ENCODE data around the gene CAVIN2.

The CAVIN2 gene

GRCh38 chr2:191839918-191840804 lies 6.7 kb downstream of the CAVIN2 start:
- Histone ChIP-seq H3K4me3 (ENCODE audit: low read length in 2 of 2) (no peak overlapping the region), H3K36me3 (ENCODE audit: control insufficient read depth in 2 of 2, insufficient read depth in 2 of 2, low read length in 2 of 2) (peaks cover 8 to 14% of the 10 kb centered on the region in 2 donors), H3K9me3 (ENCODE audit: control insufficient read depth in 2 of 2, low read length in 2 of 2) (no peaks in the 10 kb centered on the region), H3K27me3 (ENCODE audit: control insufficient read depth in 1 of 2, insufficient read depth in 2 of 2, low read length in 2 of 2) (no peaks in the 10 kb centered on the region), H3K27ac (ENCODE audit: low read length) (no peak overlapping the region), H3K4me1 (ENCODE audit: control insufficient read depth, insufficient read depth, low read length) (peaks cover 5% of the 10 kb centered on the region), H3K9ac (ENCODE audit: low read length in 2 of 2) (no peak overlapping the region)

- H3K27me3 ChIP-seq (ENCODE audit: control insufficient read depth in 1 of 2, insufficient read depth in 2 of 2, low read length in 2 of 2), result no peaks in the 10 kb centered on the region
- peaks cover 8 to 14% of the 10 kb centered on the region in 2 donors for H3K36me3 ChIP-seq (ENCODE audit: control insufficient read depth in 2 of 2, insufficient read depth in 2 of 2, low read length in 2 of 2)
- no peak overlapping the region for H3K9ac ChIP-seq (ENCODE audit: low read length in 2 of 2)
- no peak overlapping the region for H3K4me3 ChIP-seq (ENCODE audit: low read length in 2 of 2)
- no peaks in the 10 kb centered on the region for H3K9me3 ChIP-seq (ENCODE audit: control insufficient read depth in 2 of 2, low read length in 2 of 2)
- no peak overlapping the region for H3K27ac ChIP-seq (ENCODE audit: low read length)
- peaks cover 5% of the 10 kb centered on the region for H3K4me1 ChIP-seq (ENCODE audit: control insufficient read depth, insufficient read depth, low read length)
These were observed 8.4 kb downstream of the CAVIN2 start for GRCh38 chr2:191838526-191838925.

GRCh38 chr2:191836853-191837769 lies 9.8 kb downstream of the CAVIN2 start:
- peaks cover 5% of the 10 kb centered on the region for H3K4me1 ChIP-seq (ENCODE audit: control insufficient read depth, insufficient read depth, low read length)
- H3K27ac ChIP-seq (ENCODE audit: low read length), result no peak overlapping the region
- H3K9ac ChIP-seq (ENCODE audit: low read length in 2 of 2), result no peak overlapping the region

GRCh38 chr2:191836471-191836852 lies 10.4 kb downstream of the CAVIN2 start:
- Histone ChIP-seq H3K27me3 (ENCODE audit: control insufficient read depth in 1 of 2, insufficient read depth in 2 of 2, low read length in 2 of 2) (no peaks in the 10 kb centered on the region), H3K4me3 (ENCODE audit: low read length in 2 of 2) (no peak overlapping the region), H3K9me3 (ENCODE audit: control insufficient read depth in 2 of 2, low read length in 2 of 2) (no peaks in the 10 kb centered on the region), H3K9ac (ENCODE audit: low read length in 2 of 2) (no peak overlapping the region), H3K4me1 (ENCODE audit: control insufficient read depth, insufficient read depth, low read length) (peaks cover 5% of the 10 kb centered on the region), H3K27ac (ENCODE audit: low read length) (no peak overlapping the region), H3K36me3 (ENCODE audit: control insufficient read depth in 2 of 2, insufficient read depth in 2 of 2, low read length in 2 of 2) (peaks cover 10 to 14% of the 10 kb centered on the region in 2 donors)

More at GRCh38 chr2:191836853-191837769, 9.8 kb downstream of the CAVIN2 start:
- no peak overlapping the region for H3K4me3 ChIP-seq (ENCODE audit: low read length in 2 of 2)
- H3K36me3 ChIP-seq (ENCODE audit: control insufficient read depth in 2 of 2, insufficient read depth in 2 of 2, low read length in 2 of 2), result peaks cover 10 to 14% of the 10 kb centered on the region in 2 donors
- H3K27me3 ChIP-seq (ENCODE audit: control insufficient read depth in 1 of 2, insufficient read depth in 2 of 2, low read length in 2 of 2), result no peaks in the 10 kb centered on the region
- H3K9me3 ChIP-seq (ENCODE audit: control insufficient read depth in 2 of 2, low read length in 2 of 2), result no peaks in the 10 kb centered on the region

GRCh38 chr2:191835539-191836350 lies 11.1 kb downstream of the CAVIN2 start:
- no peak overlapping the region for H3K4me3 ChIP-seq (ENCODE audit: low read length in 2 of 2)

GRCh38 chr2:191835100-191835499 lies 11.8 kb downstream of the CAVIN2 start:
- H3K9ac ChIP-seq (ENCODE audit: low read length in 2 of 2), result no peak overlapping the region
- no peaks in the 10 kb centered on the region for H3K27me3 ChIP-seq (ENCODE audit: control insufficient read depth in 1 of 2, insufficient read depth in 2 of 2, low read length in 2 of 2)
- no peak overlapping the region for H3K27ac ChIP-seq (ENCODE audit: low read length)
- H3K4me3 ChIP-seq (ENCODE audit: low read length in 2 of 2), result no peak overlapping the region
- H3K4me1 ChIP-seq (ENCODE audit: control insufficient read depth, insufficient read depth, low read length), result peaks cover 4% of the 10 kb centered on the region
- no peaks in the 10 kb centered on the region for H3K9me3 ChIP-seq (ENCODE audit: control insufficient read depth in 2 of 2, low read length in 2 of 2)
- peaks cover 10 to 14% of the 10 kb centered on the region in 2 donors for H3K36me3 ChIP-seq (ENCODE audit: control insufficient read depth in 2 of 2, insufficient read depth in 2 of 2, low read length in 2 of 2)

More at GRCh38 chr2:191835539-191836350, 11.1 kb downstream of the CAVIN2 start:
- no peaks in the 10 kb centered on the region for H3K27me3 ChIP-seq (ENCODE audit: control insufficient read depth in 1 of 2, insufficient read depth in 2 of 2, low read length in 2 of 2)
- peaks cover 5% of the 10 kb centered on the region for H3K4me1 ChIP-seq (ENCODE audit: control insufficient read depth, insufficient read depth, low read length)
- no peak overlapping the region for H3K27ac ChIP-seq (ENCODE audit: low read length)
- no peaks in the 10 kb centered on the region for H3K9me3 ChIP-seq (ENCODE audit: control insufficient read depth in 2 of 2, low read length in 2 of 2)
- H3K9ac ChIP-seq (ENCODE audit: low read length in 2 of 2), result no peak overlapping the region
- H3K36me3 ChIP-seq (ENCODE audit: control insufficient read depth in 2 of 2, insufficient read depth in 2 of 2, low read length in 2 of 2), result peaks cover 10 to 14% of the 10 kb centered on the region in 2 donors

- no peak overlapping the region for H3K27ac ChIP-seq (ENCODE audit: low read length)
- H3K9ac ChIP-seq (ENCODE audit: low read length in 2 of 2), result no peak overlapping the region
- H3K4me1 ChIP-seq (ENCODE audit: control insufficient read depth, insufficient read depth, low read length), result no peaks in the 10 kb centered on the region
- no peaks in the 10 kb centered on the region for H3K27me3 ChIP-seq (ENCODE audit: control insufficient read depth in 1 of 2, insufficient read depth in 2 of 2, low read length in 2 of 2)
- no peak overlapping the region for H3K4me3 ChIP-seq (ENCODE audit: low read length in 2 of 2)
- H3K9me3 ChIP-seq (ENCODE audit: control insufficient read depth in 2 of 2, low read length in 2 of 2), result no peaks in the 10 kb centered on the region
- H3K36me3 ChIP-seq (ENCODE audit: control insufficient read depth in 2 of 2, insufficient read depth in 2 of 2, low read length in 2 of 2), result peaks cover 10 to 14% of the 10 kb centered on the region in 2 donors
These were observed 13.5 kb downstream of the CAVIN2 start for GRCh38 chr2:191833356-191833755.

GRCh38 chr2:191832668-191833067 lies 14.2 kb downstream of the CAVIN2 start:
- no peak overlapping the region for H3K27ac ChIP-seq (ENCODE audit: low read length)
- H3K36me3 ChIP-seq (ENCODE audit: control insufficient read depth in 2 of 2, insufficient read depth in 2 of 2, low read length in 2 of 2), result peaks cover 10 to 14% of the 10 kb centered on the region in 2 donors
- H3K9me3 ChIP-seq (ENCODE audit: control insufficient read depth in 2 of 2, low read length in 2 of 2), result no peaks in the 10 kb centered on the region
- no peaks in the 10 kb centered on the region for H3K4me1 ChIP-seq (ENCODE audit: control insufficient read depth, insufficient read depth, low read length)
- no peaks in the 10 kb centered on the region for H3K27me3 ChIP-seq (ENCODE audit: control insufficient read depth in 1 of 2, insufficient read depth in 2 of 2, low read length in 2 of 2)
- H3K4me3 ChIP-seq (ENCODE audit: low read length in 2 of 2), result no peak overlapping the region
- H3K9ac ChIP-seq (ENCODE audit: low read length in 2 of 2), result no peak overlapping the region

- peaks cover 10 to 12% of the 10 kb centered on the region in 2 donors for H3K36me3 ChIP-seq (ENCODE audit: control insufficient read depth in 2 of 2, insufficient read depth in 2 of 2, low read length in 2 of 2)
- no peak overlapping the region for H3K9ac ChIP-seq (ENCODE audit: low read length in 2 of 2)
- H3K27ac ChIP-seq (ENCODE audit: low read length), result no peak overlapping the region
- H3K4me3 ChIP-seq (ENCODE audit: low read length in 2 of 2), result no peak overlapping the region
- no peaks in the 10 kb centered on the region for H3K4me1 ChIP-seq (ENCODE audit: control insufficient read depth, insufficient read depth, low read length)
- no peaks in the 10 kb centered on the region for H3K27me3 ChIP-seq (ENCODE audit: control insufficient read depth in 1 of 2, insufficient read depth in 2 of 2, low read length in 2 of 2)
- H3K9me3 ChIP-seq (ENCODE audit: control insufficient read depth in 2 of 2, low read length in 2 of 2), result no peaks in the 10 kb centered on the region
These were observed 15.4 kb downstream of the CAVIN2 start for GRCh38 chr2:191831410-191831994.

GRCh38 chr2:191824398-191824797 lies 22.5 kb downstream of the CAVIN2 start:
- Histone ChIP-seq H3K27me3 (ENCODE audit: control insufficient read depth in 1 of 2, insufficient read depth in 2 of 2, low read length in 2 of 2) (no peaks in the 10 kb centered on the region), H3K4me1 (ENCODE audit: control insufficient read depth, insufficient read depth, low read length) (no peaks in the 10 kb centered on the region), H3K9ac (ENCODE audit: low read length in 2 of 2) (no peak overlapping the region), H3K9me3 (ENCODE audit: control insufficient read depth in 2 of 2, low read length in 2 of 2) (no peaks in the 10 kb centered on the region), H3K27ac (ENCODE audit: low read length) (no peak overlapping the region), H3K4me3 (ENCODE audit: low read length in 2 of 2) (no peak overlapping the region), H3K36me3 (ENCODE audit: control insufficient read depth in 2 of 2, insufficient read depth in 2 of 2, low read length in 2 of 2) (no peaks in the 10 kb centered on the region)

All from stomach smooth muscle (tissue), 2 donors.